ENCODE data around the gene PRPH.
"Not testable (repeated sequence)": the region's sequence is repeated elsewhere in the genome, so short reads cannot be mapped to it uniquely, and the experiment has no call there.

PRPH gene

GRCh38 chr12:49282302-49282701 is 12.6 kb upstream of the PRPH start:
- no peak for TF ChIP-seq CTCF (IDR thresholded peaks at IDR 0.05; ENCODE audit: borderline replicate concordance, insufficient read depth, low read depth, low read length)

GRCh38 chr12:49282740-49283375 is 12.1 kb upstream of the PRPH start:
- H3K4me3 ChIP-seq (ENCODE audit: low read depth, low read length), result not testable (repeated sequence)

More at GRCh38 chr12:49282302-49282701, 12.6 kb upstream of the PRPH start:
- H3K4me3 ChIP-seq (ENCODE audit: low read depth, low read length), result no peak overlapping the region

GRCh38 chr12:49283541-49284429 is 11.2 kb upstream of the PRPH start:
- H3K4me3 ChIP-seq (ENCODE audit: low read depth, low read length), result no peak overlapping the region
- TF ChIP-seq CTCF (IDR thresholded peaks at IDR 0.05; ENCODE audit: borderline replicate concordance, insufficient read depth, low read depth, low read length), result 0 out of 2 replicates have a peak, but pooled peaks have one; percentile 2

GRCh38 chr12:49284672-49285071 is 10.3 kb upstream of the PRPH start:
- no peak for TF ChIP-seq CTCF (IDR thresholded peaks at IDR 0.05; ENCODE audit: borderline replicate concordance, insufficient read depth, low read depth, low read length)
- H3K4me3 ChIP-seq (ENCODE audit: low read depth, low read length), result no peak overlapping the region

GRCh38 chr12:49287876-49288275 is 7.1 kb upstream of the PRPH start:
- no peak overlapping the region for H3K4me3 ChIP-seq (ENCODE audit: low read depth, low read length)
- TF ChIP-seq CTCF (IDR thresholded peaks at IDR 0.05; ENCODE audit: borderline replicate concordance, insufficient read depth, low read depth, low read length), result no peak

- no peak overlapping the region for H3K4me3 ChIP-seq (ENCODE audit: low read depth, low read length)
- peak; percentile 73 for TF ChIP-seq CTCF (IDR thresholded peaks at IDR 0.05; ENCODE audit: borderline replicate concordance, insufficient read depth, low read depth, low read length)
These were observed 6.5 kb upstream of the PRPH start for GRCh38 chr12:49288412-49288853.

- no peak for TF ChIP-seq CTCF (IDR thresholded peaks at IDR 0.05; ENCODE audit: borderline replicate concordance, insufficient read depth, low read depth, low read length)
- H3K4me3 ChIP-seq (ENCODE audit: low read depth, low read length), result no peak overlapping the region
These were observed 5.9 kb upstream of the PRPH start for GRCh38 chr12:49288922-49289555.

All from GM12875 (cell line).